Glomerular visceral epithelial cell (primary cell): ENCODE measurements around the gene TIGD3.

ENCODE experiments used
- DNase-seq: peaks from one replicate; pipeline ENCODE4 v3.0.0-alpha.2; 2016; ENCODE audit errors: extremely low spot score

The TIGD3 gene

DNA sequence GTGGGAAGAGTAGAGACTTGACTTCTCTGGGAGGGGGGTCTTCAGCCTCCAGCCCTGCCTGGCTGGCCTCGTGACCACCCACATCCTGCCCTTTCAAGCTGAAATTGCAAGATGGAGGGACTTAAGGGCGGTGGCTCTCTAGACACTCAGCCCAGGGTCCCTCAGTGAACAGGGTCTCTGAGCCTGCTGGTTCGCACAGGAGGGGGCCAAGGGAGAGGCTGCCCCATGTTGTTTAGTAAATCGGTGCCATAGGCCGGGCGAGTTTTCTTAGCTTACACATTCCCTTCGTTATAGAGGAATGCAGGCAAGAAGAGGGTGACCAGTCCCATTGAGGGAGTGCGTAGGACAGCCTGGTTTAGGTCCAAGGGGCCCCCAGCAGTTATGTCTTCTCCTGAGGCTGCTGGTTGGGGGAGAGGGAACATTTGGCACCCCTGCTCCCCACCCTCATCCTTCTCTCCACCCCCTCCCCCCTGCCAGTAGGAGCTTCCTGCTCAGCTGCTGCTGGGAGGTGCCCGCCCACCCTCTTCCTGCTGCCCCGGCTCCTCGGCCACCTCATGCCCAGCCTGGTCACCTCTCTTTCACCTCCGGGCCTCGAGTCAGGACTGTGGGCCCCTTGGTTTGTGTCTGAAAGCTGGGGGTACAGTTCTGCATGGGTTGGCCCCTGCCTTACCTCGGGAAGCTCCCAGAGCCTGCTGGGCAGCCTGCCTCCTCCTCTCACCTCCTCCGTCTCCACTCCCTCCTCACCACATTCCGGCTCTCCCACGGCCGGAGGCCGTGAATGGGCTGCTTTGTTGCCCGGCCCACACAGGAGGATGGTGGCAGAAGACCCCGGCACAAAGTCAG, 35.8 kb downstream of the TIGD3 start:
- DNase-seq, result no peak

DNA sequence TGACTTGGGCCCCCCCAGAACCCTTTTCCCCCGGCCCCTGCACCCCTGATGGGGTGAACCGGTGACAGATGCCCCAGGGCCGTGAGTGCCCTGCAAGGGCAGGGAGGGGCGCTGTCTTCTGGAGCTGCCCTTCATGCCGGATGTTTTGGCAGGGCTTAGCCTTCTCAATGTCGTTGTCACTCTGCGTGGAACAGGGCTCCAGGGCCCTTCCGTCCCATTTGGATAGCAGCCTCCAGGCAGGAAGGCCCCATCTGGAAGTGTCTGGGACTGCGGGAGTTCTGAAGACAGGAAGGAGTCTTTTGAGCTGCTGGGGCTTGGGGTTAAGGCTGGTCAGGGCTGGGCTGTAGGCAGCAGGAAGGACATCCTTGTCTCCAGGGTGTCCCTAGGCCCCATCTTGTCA, 36.4 kb downstream of the TIGD3 start:
- no peak for DNase-seq

DNA sequence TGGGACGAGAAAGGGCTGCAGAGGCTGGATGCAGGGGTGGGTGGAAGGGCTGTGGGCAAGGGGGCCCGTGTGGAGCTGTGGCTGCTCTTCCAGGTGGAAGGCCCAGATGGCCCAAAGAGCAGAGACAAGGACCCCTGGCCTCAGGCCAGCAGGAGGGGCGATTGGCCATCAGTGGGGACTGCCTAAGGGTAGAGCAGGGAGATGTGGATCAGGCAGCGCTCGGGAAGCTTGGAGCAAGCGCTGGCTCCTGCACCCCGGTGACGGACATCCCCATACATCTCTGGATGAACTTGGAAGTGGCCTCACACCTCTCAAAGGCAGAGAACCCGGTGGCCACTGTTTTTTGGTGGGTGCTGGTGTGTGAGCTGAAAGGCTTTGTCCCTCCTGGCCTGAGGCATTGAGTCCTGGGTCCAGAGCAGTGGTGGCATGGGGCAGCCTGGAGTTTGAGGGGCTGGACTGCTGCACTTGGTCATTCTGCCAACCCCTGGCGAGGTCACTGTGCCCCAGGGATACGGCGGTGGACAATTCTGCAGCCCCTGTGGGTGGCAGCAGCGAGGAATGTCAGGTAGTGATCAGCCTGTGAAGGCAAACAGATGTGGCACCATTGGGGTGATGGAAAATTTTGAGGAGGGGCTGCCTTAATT, 37.8 kb downstream of the TIGD3 start:
- no peak for DNase-seq

DNA sequence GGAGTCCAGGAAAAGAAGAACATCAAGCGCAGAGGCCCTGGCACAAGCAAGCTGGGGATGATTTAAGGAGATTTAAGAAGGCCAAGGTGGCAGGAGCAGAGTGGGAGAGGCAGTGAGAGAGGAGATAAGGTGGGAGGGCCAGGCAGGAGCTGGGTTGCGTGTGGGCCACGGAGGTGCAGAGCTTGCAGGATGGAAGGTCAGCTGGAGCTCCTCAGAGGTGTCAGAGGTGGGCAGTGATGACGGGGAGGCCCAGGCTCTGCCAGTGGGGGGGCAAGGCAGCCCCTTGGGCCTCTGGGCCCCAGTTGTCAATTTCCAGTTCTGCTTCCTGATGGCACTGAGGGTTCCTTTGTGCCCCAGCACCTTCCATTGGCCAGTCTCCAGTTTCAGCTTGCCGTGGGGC, 38.3 kb downstream of the TIGD3 start:
- no peak for DNase-seq

DNA sequence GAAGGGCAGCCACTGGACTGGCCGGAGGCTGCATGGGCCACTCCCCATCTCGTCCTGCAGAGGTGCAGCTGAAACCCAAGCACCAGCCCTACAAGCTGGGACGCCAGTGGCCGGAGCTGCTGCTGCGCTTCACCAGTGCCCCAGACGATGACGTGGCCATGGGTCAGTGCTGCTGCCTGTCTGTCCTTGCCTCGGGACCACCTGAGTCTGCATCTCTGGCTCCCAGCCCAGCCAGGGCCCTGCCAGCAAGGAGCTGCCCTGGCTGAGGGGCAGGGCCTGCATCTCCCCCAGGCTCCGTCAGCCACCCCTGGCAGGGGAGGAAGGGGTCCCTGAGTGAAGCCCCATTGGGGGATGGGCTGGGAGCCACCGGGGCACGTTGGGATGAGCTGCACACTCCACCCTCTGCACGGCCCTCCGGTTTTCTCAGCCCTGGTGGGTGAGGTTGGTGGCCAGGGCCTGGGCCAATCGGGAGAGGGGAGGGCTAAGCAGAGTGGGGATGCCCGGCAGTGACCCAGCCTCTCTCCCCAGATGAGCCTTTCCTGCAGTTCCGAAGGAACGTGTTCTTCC, 39.0 kb downstream of the TIGD3 start:
- DNase-seq, result no peak

DNA sequence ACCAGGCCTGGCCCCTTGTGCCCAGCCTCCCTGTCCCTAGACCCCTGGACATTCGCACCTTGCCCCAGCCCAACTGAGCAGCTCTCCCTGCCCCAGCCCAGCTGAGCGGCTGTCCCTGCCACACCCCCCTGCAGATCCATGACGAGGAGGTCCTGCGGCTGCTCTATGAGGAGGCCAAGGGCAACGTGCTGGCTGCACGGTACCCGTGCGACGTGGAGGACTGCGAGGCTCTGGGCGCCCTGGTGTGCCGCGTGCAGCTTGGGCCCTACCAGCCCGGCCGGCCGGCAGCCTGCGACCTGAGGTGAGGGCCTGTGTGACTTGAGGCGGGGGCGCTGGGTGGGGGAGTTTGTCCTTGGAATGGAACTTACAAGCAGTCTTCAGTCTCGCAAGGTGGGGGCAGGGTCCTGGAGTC, 39.6 kb downstream of the TIGD3 start:
- DNase-seq, result no peak

DNA sequence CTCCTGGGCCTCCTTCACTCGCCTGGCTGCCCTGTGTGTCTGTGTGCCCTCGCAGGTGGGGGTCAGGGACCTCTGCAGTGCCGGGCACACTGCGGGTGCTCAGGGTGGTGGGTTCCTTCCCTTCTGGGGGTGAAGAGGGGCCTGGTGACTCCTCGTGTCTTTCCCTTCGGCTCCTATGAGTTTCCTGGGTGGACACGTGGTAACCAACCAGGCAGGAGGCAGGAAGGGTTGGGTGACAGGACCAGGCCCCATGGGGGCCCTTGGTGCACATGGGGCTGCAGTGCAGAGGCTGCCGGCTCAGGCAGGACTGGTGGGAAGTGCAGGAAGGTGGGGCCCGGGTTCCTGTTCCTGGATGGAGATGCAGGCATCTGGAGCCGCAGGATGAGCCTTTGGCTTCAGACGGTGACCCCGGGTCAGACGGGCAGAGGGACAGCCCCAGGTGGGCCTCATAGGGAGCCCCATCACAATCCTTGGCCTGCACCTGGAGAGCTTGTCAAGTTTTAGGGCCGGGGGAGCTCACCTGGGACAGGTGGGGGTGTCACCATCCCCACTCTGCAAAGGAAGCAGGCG, 41.5 kb downstream of the TIGD3 start:
- no peak for DNase-seq

DNA sequence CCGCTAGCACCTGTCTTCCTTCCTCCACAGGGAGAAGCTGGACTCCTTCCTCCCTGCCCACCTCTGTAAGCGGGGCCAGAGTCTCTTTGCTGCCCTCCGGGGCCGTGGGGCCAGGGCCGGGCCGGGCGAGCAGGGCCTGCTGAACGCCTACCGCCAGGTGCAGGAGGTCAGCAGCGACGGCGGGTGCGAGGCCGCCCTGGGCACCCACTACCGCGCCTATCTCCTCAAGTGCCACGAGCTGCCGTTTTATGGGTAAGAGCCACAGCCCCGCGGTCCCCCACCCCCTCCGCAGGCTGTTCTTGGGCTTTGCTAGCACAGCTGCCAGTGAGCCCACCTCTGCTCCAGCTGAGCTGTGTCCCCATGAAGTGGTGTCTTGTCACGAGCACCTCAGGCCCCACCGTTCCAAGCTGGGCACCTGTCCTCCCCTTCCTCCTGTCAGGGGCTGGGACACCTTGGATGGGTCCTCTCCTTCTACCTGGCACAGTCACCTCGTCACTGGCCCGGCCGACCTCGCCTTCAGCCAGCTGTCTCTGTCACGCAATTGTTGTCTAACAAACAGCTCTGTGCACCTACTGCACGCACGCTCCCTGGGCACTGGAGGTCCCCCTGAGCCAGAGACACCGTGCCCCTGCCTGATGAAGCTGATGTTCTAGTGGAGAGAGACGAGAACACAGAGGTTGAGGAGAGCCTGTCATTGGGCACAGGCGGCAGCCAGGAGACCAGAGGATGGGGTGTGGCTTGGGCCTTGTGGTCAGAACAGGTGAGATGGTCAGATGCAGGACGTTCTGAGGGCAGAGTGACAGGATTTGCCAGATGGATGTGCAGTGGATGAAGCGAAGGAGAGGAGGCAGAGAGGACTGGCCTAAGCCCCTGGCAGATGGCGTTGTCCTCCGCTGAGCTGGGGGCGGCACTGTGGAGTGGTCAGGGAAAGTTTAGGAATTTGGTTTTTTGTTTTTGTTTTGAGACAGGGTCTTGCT, 42.5 kb downstream of the TIGD3 start:
- DNase-seq, result no peak

DNA sequence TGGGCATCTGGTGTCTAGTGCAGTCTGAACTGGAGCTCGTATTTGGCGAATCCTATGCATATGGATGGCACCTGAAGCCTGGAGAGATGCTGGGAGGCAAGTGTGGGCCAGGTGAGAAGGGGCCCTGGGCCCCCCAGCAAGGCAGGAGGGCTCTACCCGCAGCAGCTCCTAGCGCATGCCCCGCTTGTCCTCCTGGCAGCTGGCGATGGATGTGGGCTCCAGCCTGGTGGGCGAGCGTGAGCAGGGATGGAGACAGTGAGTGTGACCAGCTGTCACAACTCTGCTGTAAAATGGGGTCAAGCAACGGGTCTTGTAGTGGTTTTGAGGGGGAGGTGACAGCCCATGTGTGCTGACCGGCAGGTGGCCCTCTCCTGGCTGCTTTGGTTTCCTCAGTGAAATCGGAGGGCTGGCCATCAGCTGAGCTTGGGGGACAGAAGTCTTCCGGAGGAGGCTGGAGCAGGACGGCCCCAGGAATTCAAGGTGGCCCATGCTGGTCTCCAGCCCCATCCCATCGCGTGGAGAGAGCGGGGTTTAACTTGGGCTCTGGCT, 43.9 kb downstream of the TIGD3 start:
- no peak for DNase-seq

DNA sequence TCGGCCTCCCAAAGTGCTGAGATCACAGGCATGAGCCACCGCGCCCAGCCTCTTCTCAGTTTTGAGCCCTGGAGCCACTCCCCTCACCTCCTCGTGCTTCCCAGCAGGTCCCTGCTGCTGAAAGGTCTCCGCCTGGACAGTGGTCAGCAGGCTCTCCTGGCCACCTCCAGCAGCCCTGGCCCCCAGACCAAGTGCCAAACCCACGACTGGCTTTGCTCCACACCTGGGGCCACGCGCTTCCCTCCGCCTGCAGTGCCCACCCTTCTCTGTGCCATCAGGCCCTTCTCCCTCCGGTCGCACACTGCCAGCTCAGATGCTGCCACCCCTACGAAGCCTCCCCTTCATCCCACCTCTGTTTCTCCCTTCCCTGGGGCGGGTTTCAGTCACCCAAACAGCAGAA, 44.7 kb downstream of the TIGD3 start:
- no peak for DNase-seq

DNA sequence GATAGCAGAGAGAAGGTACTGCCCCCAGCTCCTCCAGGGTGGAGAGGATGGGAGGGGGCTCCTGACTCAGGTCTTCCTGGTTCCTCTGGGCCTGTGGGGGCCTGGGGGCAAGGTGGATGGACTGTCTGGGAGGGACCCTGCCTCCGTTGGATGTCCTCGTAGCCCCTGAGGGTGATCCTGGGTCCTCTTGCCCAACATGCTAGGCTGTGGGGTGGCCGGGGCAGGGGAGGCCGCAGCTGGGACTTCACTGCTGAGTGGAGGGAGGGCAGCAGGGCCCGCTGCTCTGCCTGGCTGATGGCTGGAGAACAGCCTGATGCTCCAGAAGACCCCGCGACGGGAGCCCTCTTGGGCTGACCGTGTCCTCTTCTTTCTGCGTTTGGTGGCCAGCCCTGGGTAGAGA, 45.3 kb downstream of the TIGD3 start:
- no peak for DNase-seq

DNA sequence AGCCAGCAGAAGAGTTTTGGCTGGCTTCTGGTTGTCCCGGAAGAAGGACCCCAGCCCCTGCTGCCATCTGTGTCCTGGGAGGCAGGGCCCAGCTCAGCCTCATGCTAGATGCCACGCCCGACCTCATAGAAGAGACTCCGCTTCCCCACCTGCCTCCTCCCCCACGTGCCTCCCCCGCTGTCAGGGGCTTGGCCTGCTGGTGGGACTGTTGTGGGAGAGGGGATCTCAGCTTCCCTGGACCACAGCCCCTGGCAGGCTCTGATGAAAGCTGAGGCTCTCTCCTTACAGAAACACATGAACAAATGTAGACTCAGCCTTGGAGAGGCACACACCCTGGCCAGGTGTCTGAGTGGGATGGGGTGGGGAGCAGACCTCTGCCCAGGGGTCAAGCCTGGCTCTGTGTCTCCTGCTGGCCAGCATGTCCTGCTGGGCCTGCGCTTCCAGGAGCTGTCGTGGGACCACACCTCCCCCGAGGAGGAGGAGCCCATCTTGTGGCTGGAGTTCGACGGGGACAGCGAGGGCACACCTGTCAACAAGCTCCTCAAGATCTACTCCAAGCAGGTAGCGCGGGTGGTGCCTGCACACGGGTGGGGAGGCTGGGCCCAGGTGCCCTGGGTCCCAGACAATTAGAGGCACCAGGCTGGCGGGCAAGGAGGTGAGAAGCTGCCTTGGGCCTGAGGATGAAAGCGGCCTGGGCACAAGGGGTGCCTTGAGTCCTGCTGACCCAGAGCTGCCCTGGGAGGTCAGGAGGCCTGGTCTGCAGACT, 45.9 kb downstream of the TIGD3 start:
- DNase-seq, result no peak

DNA sequence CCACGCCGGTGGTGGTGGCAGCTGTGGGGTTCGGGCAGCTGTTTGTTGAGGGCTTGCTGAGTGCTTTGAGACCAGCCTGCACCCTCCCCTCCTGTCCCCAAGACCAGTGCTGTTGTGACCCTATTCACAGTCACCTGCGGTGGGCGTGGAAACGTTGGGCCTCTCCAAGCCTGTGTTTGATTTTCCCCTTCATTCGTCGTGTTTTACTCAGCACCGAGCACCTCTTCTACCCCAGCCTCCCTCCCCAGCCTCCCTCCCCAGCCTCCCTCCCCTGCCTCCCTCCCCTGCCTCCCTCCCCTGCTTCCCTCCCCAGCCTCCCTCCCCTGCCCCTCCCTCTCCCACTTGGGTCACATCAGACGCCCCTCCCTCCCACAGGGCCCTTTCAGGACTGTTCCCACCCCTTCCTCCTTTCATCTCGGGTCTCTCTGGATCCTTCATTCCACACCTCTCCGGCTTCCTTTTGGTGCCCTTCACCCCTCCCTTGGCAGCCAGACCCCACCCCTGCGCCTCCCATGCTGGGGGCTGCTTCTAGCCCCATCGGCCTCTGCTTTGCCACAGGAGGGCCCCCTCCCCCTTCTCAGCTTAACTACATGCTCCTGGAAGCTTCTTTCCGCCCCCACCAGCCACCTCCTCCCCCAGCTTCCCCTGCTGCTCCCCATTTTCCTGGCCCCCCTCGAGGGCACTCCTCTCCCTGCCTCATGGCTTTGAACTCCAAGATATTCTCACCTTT, 46.7 kb downstream of the TIGD3 start:
- no peak for DNase-seq

DNA sequence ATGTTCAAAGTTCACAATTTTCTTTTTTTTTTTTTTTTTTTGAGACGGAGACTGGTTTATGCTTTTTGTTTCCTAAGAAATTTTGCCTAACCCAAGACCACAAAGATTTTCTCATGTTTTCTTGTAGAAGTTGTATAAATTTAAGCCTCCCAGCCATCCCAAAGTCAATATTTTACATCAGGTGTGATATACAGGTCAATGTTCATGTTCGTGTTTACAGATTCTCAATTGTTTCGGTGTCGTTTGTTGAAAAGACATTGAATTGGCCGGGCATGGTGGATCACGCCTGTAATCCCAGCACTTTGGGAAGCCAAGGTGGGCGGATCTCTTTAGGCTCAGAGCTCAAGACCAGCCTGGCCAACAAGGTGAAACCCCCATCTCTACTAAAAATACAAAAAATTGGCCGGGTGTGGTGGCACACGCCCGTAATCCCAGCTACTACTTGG, 47.3 kb downstream of the TIGD3 start:
- DNase-seq, result no peak

DNA sequence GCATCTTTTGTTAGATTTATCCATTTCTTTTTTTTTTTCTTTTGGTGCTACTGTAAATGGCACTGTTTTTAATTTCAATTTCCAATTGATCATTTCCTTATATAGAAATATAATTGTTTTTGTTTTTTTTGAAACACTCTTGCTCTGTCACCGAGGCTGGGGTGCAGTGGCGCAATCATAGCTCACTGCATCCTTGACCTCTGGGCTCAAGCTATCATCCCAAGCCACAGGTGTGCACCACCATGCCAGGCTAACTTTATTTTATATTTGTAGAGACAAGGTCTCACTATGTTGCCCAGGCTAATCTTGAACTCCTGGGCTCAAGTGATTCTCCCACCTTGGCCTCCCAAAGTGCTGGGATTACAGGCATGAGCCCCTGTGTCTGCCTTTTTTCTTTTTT, 48.2 kb downstream of the TIGD3 start:
- no peak for DNase-seq

DNA sequence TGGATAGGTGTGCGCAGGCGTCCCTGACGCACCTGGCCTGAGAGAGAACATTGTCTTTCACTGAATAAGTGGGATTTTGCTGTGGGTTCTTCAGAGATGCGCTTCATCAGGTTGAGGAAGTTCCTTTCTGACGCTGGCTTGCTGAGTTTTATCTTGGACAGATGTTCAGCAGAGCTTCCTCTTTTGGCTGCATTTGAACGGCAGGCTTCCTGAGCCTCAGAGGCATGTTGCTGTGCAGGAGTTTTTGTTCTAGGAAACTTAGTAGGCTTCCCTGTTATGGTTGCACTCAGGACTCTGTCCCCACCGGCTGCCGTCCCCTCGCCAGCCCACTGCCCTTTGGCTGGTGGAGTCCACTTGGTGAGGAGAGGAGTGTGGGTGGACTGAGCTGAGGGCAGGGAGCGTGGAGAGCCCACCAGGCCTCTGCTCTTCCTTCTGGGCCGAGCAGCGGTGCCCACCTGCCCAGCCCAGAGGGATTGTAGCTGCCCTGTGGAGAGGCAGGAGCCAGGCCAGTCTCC, 49.1 kb downstream of the TIGD3 start:
- no peak for DNase-seq

DNA sequence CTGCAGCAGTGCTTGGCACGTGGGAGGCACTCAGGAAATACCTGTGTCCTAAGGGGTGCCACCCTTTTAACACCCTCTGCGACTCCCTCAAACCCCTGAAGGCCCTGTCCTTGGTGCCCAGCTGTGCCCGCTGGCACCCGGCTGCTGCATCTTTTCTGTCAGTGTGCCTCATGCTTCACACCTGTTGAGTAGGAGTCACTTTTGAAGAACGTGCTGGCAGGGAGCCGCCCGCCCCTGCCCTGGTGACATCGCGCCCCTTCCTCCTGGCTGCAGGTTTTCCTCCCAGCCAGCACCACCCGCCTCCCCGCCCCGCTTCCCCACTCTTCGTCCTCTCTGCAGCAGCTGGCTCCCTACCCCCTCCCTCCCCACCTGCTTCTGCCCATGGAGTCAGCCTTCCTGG, 49.7 kb downstream of the TIGD3 start:
- DNase-seq, result no peak

DNA sequence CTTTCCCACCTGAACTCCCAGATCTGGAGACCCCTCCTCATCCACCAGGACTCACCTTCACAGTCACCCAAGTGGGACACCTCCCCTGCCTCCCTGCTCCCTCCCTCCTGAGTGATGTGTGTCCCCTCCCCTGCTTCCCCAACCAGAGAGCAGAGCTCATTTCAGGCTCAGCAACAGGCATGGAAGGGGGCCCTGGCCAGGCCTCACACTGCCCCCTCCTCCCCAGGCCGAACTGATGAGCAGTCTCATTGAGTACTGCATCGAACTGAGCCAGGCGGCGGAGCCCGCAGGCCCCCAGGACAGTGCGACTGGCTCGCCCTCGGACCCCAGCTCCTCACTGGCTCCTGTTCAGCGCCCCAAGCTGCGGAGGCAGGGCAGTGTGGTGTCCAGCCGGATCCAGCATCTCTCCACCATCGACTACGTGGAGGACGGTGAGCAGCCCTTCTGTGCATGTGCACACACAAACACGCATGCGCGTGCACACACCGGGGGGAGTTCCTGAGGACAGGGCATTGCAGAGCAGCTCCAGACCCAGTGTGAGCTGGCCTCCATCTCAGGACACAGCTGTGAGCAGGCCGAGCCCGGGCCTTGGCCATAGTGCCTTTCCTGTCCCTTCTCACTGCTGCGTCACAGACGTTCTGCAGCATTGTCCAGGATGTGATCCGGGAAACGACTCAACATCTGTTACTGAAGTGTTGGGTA, 50.2 kb downstream of the TIGD3 start:
- no peak for DNase-seq
